Activated CD4-positive, alpha-beta T cell treated with anti-CD3 and anti-CD28 coated beads for 4 hours (primary cell): ENCODE measurements around the gene SLC44A5.
"Not testable (repeated sequence)": the region's sequence is repeated elsewhere in the genome, so short reads cannot be mapped to it uniquely, and the experiment has no call there.

Experiments
- DNase-seq, 2 donors: peaks; one replicate each; pipeline ENCODE4 v3.0.0-alpha.2; 2020

The SLC44A5 gene

DNA sequence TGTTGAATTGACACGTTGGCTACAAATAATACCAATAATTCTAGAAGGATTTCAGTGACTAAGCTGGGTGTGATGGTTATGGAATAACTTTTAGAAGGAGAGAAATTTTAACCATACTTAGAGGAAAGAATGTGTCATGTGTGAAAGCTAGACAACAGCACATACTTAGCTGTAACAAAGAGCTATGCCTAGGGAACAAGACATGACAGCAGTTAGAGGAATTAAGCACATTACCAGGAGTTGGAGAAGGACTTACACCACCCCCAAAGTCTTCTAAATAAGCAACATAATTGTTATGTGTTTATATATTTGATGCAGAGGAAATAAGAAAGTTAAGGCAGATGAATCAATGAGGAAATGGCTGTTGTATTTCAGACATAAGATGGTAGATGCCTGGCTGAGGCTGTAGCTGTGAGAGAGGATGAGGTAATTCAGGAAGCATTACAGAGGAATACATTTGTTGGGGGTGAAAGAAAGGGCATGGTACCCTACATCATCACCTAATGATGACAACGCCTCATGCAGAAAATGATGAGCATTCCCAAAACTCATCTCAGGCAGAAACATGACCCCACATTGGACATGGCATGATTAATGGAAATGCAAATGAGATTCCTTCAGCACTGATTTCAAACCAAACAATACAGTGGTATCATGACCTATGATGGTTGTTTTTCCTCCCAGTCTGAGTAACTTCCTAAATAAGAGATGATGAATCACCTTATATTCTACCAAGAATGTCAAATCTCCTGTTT lies 265.2 kb downstream of the SLC44A5 start:
- DNase-seq, result no peak

DNA sequence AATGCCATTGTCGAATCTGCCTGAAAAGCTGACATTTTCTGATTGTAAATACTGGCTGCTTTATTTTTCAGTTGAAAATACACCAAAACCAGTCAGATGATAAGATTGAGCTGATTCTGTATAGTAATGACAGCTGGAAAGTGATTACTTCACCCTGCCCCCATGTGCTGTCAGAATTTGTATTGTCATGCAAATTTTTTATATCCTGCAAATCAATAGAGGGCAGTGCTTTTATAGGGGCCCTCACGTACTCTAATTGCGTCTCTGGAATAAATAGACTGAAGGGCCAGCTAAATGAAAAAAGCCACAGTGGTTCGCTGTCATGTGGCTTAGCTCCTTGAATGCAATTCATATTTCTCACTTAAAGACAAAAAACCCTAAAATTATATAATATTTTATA lies 268.1 kb downstream of the SLC44A5 start:
- DNase-seq, result no peak

DNA sequence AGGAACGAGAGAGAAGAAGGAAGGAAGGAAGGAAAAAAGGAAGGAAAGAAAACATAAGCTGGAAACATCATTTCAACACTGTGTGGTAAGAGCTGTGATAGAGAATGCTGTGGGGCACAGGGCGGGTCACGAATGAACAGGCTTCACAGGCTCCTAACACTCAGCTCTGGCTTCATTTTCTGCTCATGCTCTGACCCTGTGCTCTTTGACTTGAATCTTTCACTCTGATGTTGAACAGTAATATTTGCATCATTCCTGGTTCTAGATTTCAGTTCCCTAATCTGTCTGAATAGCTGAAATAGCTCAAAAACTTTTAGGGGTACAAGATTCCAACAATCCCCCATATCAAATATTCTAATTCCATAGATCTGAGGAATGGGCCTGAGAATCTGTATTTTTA lies 269.4 kb downstream of the SLC44A5 start:
- no peak for DNase-seq

DNA sequence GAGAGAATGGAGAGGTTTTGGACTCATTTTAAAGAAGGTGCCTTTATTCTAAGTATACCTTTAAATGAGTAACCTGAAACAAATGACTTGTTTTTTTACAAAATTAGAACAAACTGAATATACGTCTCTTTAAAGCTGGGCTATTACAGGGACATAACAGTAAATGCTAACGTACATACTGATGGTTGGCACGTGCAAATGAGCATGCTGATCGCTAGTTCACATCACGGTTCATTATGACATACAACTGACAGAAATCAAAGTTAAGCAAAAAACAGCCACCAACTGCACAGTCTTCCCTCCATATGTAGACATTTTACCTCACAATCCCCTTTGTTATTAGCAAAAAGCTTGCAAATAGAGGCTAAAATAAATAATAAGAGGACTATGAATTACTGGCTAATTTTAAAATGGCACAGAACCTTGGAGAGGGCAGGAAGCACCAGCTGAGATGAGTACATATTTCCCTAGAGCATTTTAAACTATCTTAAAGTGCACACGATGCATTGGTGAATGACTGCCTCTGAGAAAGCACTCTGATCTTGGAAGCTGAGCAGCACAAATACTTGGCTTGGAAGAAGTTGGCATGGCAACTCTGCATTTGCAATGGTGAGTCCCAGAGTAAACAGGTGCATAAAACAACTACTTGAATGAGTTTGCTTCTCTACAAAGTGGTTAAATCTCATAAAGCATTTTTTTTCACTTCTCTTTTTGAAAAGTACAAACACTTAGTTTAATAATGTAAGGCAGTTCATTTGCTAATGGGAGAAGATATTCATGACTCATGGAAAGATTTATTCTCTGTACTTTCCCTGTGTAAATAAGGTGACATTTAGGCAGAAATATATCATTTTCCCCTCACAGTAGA lies 272.1 kb downstream of the SLC44A5 start:
- no peak for DNase-seq

GRCh38 chr1:75334876-75335389 lies 276.0 kb downstream of the SLC44A5 start:
- no peak for DNase-seq

GRCh38 chr1:75330624-75331023 lies 280.3 kb downstream of the SLC44A5 start:
- DNase-seq, result no peak

- no peak for DNase-seq
Measured at GRCh38 chr1:75328691-75329090, 282.2 kb downstream of the SLC44A5 start.

GRCh38 chr1:75327395-75327794 lies 283.5 kb downstream of the SLC44A5 start:
- DNase-seq, result no peak

DNA sequence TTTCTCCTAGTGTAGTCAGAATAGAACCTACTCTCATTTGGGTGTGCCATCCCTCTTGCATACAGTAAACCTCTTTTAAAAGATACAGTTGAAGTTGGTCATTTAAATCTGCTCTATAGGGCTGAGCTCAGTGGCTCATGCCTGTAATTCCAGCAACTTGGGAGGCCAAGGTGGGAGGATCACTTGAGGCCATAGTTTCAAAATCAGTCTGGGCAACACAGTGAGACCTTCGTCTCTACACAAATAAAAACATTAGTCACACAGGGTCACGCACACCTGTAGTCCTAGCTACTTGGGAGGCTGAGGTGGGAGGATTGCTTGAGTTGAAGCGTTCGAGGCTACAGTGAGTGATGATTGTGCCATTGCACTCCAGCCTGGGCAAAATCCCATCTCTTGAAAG lies 292.9 kb downstream of the SLC44A5 start:
- DNase-seq, result no peak

- DNase-seq, result no peak
Measured at GRCh38 chr1:75316230-75316629, 294.7 kb downstream of the SLC44A5 start.

DNA sequence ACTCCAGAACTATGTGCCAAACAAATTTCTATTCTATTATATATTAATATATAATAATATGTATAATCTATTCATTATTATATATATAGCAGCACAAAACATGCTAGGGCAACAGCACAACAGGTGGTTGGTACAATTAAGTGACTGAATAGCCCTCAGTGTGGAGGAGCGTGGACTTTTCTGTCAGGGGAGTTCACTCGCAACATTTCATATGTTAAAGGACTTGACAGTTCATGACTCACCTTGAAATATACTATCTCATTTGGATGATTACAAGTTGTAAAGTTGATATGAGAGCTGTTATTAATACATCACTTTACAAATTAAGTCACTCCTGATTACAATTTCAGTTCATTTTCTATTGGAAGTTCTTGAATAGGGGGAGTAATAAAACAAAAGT lies 298.3 kb downstream of the SLC44A5 start:
- no peak for DNase-seq

- DNase-seq, result no peak
Measured at GRCh38 chr1:75310067-75310466, 300.8 kb downstream of the SLC44A5 start.

- DNase-seq, result no peak
Measured at GRCh38 chr1:75308365-75308764, 302.5 kb downstream of the SLC44A5 start.

- DNase-seq, result no peak
Measured at GRCh38 chr1:75305061-75305460, 305.9 kb downstream of the SLC44A5 start.

DNA sequence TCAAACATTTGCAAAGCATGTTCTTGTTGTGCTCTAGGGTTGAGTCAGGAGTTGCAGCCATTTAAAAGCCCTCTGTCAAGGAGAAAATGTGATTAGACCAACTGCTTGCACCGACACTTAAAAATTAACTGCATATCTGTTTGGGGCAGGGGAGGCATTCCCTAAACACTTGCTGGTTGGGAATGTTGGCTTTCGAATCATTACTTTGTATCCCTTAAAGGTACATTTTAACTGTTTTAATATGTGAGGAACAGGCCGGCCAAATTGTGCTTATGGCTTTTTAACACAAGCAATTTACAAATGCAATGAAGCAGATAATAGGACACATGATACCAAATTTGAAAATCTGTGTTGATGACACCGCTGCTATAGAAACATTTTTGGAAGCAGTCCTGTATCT lies 317.6 kb downstream of the SLC44A5 start:
- no peak for DNase-seq

GRCh38 chr1:75292013-75292412 lies 318.9 kb downstream of the SLC44A5 start:
- DNase-seq, result no peak

DNA sequence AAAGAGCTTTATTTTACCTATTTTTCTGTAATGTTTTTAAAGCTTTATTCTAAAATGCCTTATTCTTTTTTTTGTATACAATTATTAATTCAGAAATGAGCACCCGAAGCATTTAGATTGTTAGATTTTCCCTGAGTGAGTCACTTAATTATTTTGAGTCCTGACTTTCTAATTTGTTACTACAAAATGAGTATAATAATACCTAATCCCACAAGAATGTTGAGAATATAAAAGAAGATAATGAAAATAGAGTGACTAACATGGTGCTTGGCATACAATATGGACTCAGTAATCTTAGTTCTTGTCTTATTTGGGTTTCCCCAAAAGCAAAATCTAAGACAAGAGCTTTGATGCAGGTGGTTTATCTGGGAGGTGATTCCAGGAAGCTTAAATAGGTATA lies 334.5 kb downstream of the SLC44A5 start:
- no peak for DNase-seq

GRCh38 chr1:75275631-75276030 lies 335.3 kb downstream of the SLC44A5 start:
- no peak for DNase-seq

DNA sequence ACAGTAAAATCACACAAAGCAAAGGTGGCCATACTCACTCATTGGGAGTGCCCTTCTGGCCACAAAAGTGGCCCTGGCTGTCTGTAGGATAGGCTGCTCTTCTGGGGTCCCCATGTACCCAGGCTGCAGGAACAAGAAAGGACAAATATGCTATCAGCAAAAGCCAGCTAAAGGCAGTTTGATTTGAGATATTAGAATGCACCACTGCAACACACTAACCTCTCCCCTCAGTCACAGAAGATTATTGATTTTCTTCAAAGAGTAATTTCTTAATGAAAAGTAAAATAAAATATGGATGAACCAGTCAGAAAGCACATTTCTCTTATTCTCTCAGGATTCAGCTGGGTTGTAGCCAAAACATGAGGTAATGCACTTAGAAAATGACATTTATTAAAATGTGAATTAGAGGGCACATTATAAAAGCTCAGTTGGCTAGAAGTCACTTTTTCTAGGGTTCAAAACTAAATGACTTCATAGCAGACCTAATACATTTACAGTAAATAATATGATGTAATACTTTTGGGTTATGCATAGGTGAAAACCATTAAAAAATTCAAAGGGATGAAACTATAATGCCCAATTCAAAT lies 335.9 kb downstream of the SLC44A5 start:
- DNase-seq, result no peak

DNA sequence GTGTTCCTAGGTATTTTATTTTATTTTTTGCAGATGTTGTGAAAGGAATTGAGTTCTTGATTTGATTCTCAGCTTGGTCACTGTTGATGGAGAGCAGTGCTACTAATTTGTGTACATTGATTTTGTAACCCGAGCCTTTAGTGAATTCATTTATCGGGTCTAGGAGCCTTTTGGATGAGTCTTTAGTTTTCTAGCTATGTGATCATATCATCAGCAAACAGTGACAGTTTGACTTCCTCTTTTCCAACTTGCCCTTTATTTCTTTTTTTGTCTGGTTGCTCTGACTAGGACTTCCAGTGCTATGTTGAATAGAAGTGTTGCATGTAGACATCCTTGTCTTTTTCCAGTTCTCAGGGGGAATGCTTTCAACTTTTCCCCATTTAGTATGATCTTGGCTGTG lies 337.8 kb downstream of the SLC44A5 start:
- no peak for DNase-seq

- no peak for DNase-seq
Measured at GRCh38 chr1:75265792-75266191, 345.1 kb downstream of the SLC44A5 start.

GRCh38 chr1:75264112-75264511 lies 346.8 kb downstream of the SLC44A5 start:
- no peak for DNase-seq

DNA sequence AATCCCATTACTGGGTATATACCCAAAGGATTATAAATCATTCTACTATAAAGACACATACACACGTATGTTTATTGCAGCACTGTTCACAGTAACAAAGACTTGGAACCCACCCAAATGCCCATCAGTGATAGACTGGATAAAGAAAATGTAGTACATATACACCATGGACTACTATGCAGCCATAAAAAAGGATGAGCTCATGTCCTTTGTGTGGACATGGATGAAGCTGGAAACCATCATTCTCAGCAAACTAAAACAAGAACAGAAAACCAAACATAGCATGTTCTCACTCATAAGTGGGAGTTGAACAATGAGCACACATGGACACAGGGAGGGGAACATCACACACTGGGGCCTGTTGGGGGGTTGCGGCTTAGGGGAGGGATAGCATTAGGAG lies 347.3 kb downstream of the SLC44A5 start:
- not testable (repeated sequence) for DNase-seq

GRCh38 chr1:75261946-75262345 lies 349.0 kb downstream of the SLC44A5 start:
- DNase-seq, result not testable (repeated sequence)
